SU-DHL-6 (cell line): Measurements from ENCODE around the gene IL36G.

Experiments used
- H2AFZ ChIP-seq: fragments of 200-600 bp; sonication (generic); 2 replicates; pipeline ENCODE4 v1.6.1; 2014; ENCODE audit warnings: low read depth, mild to moderate bottlenecking, moderate library complexity, mixed read lengths, antibody characterized with exemption, low read length; ENCODE audit not compliant: severe bottlenecking
- H3F3A ChIP-seq: fragments of 200-600 bp; shearing (Covaris generic); 2 replicates; pipeline ENCODE4 v1.6.0; 2016; ENCODE audit warnings: antibody characterized with exemption, mild to moderate bottlenecking; ENCODE audit not compliant: insufficient read depth
- H3K27ac ChIP-seq: fragments of 200-600 bp; sonication (generic); 2 replicates; pipeline ENCODE4 v1.5.1; 2016; ENCODE audit warnings: low read depth, mild to moderate bottlenecking, low read length, moderate library complexity, mixed read lengths
- H3K27me3 ChIP-seq: fragments of 200-600 bp; sonication (generic), shearing (Covaris generic); 2 replicates; pipeline ENCODE4 v1.6.0; 2014; ENCODE audit warnings: mild to moderate bottlenecking, low read length
- H3K36me3 ChIP-seq: fragments of 200-600 bp; sonication (generic); 2 replicates; pipeline ENCODE4 v1.6.1; 2014; ENCODE audit warnings: mild to moderate bottlenecking, low read length, mixed read lengths
- H3K4me2 ChIP-seq: fragments of 300-600, 200-600 bp; shearing (Covaris generic), sonication (generic); 2 replicates; pipeline ENCODE4 v1.6.0; 2014; ENCODE audit warnings: low read length, low read depth, mild to moderate bottlenecking; ENCODE audit not compliant: poor library complexity, severe bottlenecking
- H3K4me3 ChIP-seq: fragments of 200-600 bp; sonication (generic); 2 replicates; pipeline ENCODE4 v1.5.1; 2014; ENCODE audit warnings: antibody characterized with exemption, low read length, mild to moderate bottlenecking, mixed read lengths; ENCODE audit not compliant: insufficient read depth, poor library complexity, severe bottlenecking
- H3K79me2 ChIP-seq: fragments of 200-600 bp; sonication (generic); 2 replicates; pipeline ENCODE4 v1.6.1; 2014; ENCODE audit warnings: mild to moderate bottlenecking, low read length, moderate library complexity; ENCODE audit not compliant: insufficient read depth
- H3K9ac ChIP-seq: fragments of 200-600 bp; sonication (generic); 2 replicates; pipeline ENCODE4 v1.7.0; 2014; ENCODE audit warnings: mild to moderate bottlenecking, low read length
- H3K9me2 ChIP-seq: fragments of 200-600 bp; sonication (generic); replicated peaks from 2 replicates; pipeline ENCODE4 v1.6.1; 2014; ENCODE audit warnings: low read length; ENCODE audit not compliant: insufficient read depth
- H3K9me3 ChIP-seq: fragments of 200-600 bp; sonication (generic); 2 replicates; pipeline ENCODE4 v1.6.1; 2014; ENCODE audit warnings: low read length, mixed read lengths; ENCODE audit not compliant: insufficient read depth
- H4K20me1 ChIP-seq: fragments of 200-600 bp; sonication (generic); 2 replicates; pipeline ENCODE4 v1.6.1; 2014; ENCODE audit warnings: low read depth, mild to moderate bottlenecking, antibody characterized with exemption, low read length, moderate library complexity, mixed read lengths
- EZH2phosphoT487 ChIP-seq: fragments of 200-600 bp; sonication (generic), shearing (Covaris generic); conservative IDR thresholded peaks from 2 replicates; pipeline ENCODE4 v1.6.1; 2018; ENCODE audit warnings: mild to moderate bottlenecking, antibody characterized with exemption, low read length, moderate library complexity, mixed read lengths
- TF ChIP-seq, protein P1 (sequence below): fragments of 200-600 bp; sonication (generic); IDR thresholded peaks from one replicate; pipeline ENCODE4 v1.5.1; 2017; ENCODE audit warnings: antibody characterized with exemption, mild to moderate bottlenecking, low read length, moderate library complexity; ENCODE audit not compliant: insufficient read depth, poor library complexity, severe bottlenecking

The IL36G gene

DNA sequence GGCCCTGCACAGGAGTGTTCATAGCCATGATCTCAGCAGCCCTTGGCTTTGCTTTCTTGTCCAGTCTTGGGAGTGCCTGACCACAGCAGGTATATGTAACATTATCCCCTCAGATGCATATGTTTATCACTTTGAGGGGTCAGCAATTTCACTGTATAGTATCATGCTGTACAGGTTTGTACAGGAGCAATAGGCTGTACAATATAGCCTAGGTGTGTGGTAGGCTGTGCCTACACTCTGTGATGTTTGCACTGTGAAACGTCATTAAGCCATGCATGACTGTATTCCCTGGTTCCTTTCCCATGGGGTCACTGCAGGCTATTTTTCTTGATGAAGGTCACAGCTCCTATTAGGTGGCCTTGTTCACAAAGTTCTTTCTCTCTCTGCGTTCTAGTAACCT lies 4.7 kb upstream of the IL36G start:
- Histone ChIP-seq H3K27me3 (0 out of 2 replicates have a peak, but pooled peaks cover 4% of the 10 kb centered on the region), H3K4me2 (no peak overlapping the region), H3K79me2 (no peaks in the 10 kb centered on the region), H3K9me3 (0 out of 2 replicates have a peak, but pooled peaks cover 3% of the 10 kb centered on the region), H3K27ac (no peak overlapping the region), H2AFZ (no peak overlapping the region), H3K36me3 (no peaks in the 10 kb centered on the region), H4K20me1 (no peaks in the 10 kb centered on the region), H3F3A (no peaks in the 10 kb centered on the region), H3K9me2 (no peaks in the 10 kb centered on the region), H3K9ac (no peak overlapping the region), H3K4me3 (no peak overlapping the region)
- no peak for TF ChIP-seq EZH2phosphoT487
- TF ChIP-seq, protein P1, sequence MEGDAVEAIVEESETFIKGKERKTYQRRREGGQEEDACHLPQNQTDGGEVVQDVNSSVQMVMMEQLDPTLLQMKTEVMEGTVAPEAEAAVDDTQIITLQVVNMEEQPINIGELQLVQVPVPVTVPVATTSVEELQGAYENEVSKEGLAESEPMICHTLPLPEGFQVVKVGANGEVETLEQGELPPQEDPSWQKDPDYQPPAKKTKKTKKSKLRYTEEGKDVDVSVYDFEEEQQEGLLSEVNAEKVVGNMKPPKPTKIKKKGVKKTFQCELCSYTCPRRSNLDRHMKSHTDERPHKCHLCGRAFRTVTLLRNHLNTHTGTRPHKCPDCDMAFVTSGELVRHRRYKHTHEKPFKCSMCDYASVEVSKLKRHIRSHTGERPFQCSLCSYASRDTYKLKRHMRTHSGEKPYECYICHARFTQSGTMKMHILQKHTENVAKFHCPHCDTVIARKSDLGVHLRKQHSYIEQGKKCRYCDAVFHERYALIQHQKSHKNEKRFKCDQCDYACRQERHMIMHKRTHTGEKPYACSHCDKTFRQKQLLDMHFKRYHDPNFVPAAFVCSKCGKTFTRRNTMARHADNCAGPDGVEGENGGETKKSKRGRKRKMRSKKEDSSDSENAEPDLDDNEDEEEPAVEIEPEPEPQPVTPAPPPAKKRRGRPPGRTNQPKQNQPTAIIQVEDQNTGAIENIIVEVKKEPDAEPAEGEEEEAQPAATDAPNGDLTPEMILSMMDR, result no peak

DNA sequence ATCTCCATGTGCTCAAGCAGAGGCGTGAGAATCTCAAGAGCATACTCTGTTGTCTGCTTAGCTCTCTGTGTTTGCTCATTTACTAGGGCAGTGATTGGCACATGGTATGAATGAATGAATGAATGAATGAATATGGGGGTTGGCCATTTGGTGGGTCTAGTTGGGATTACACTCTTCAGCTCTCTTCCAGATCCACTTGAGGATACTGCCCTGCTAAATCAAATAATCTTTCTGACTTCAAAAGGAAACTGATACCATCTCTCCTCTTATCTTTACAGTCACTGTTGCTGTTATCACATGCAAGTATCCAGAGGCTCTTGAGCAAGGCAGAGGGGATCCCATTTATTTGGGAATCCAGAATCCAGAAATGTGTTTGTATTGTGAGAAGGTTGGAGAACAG lies 1.9 kb downstream of the IL36G start:
- Histone ChIP-seq H2AFZ (no peak overlapping the region), H3K4me2 (no peak overlapping the region), H3K27me3 (0 out of 2 replicates have a peak, but pooled peaks cover 4% of the 10 kb centered on the region), H4K20me1 (no peaks in the 10 kb centered on the region), H3F3A (no peaks in the 10 kb centered on the region), H3K9me2 (no peaks in the 10 kb centered on the region), H3K79me2 (no peaks in the 10 kb centered on the region), H3K27ac (no peak overlapping the region), H3K4me3 (no peak overlapping the region), H3K9ac (no peak overlapping the region), H3K9me3 (0 out of 2 replicates have a peak, but pooled peaks cover 3% of the 10 kb centered on the region), H3K36me3 (no peaks in the 10 kb centered on the region)
- no peak for TF ChIP-seq EZH2phosphoT487
- TF ChIP-seq, protein P1, result no peak

DNA sequence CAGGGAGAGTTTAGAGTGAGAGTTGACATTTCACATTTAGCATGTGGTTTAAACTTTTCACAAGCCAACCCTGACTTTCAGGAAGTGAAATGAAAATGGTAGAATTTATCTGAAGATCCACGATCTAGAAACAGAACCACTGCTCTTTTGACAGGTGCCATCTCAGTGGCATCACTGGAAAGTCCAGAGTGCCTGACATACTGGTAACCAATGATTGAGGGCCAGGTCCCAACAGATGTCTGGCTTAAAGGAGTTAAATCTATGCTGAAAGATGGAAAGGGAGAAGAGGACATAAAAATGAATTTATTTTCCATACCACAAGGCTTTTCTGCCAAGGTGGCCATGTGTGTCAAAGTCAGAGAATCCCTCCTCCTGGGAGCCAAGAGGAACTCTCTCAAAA lies 2.7 kb downstream of the IL36G start:
- Histone ChIP-seq H3K27ac (no peak overlapping the region), H3F3A (no peaks in the 10 kb centered on the region), H3K9me2 (no peaks in the 10 kb centered on the region), H3K27me3 (0 out of 2 replicates have a peak, but pooled peaks cover 4% of the 10 kb centered on the region), H3K4me2 (no peak overlapping the region), H3K36me3 (no peaks in the 10 kb centered on the region), H3K9ac (no peak overlapping the region), H2AFZ (no peak overlapping the region), H3K79me2 (no peaks in the 10 kb centered on the region), H3K9me3 (0 out of 2 replicates have a peak, but pooled peaks cover 3% of the 10 kb centered on the region), H4K20me1 (no peaks in the 10 kb centered on the region), H3K4me3 (no peak overlapping the region)
- TF ChIP-seq EZH2phosphoT487, result no peak
- TF ChIP-seq, protein P1, result no peak
